Inferior parietal cortex (tissue), 1 donor: ENCODE data around the gene RPL7L1.

Experiments used
- DNase-seq: peaks from one replicate; pipeline ENCODE4 v3.0.0-alpha.2; 2016; ENCODE audit errors: extremely low spot score

The RPL7L1 gene

GRCh38 chr6:42932412-42932811, 53.0 kb downstream of the RPL7L1 start:
- DNase-seq, result no peak

- DNase-seq, result no peak
These were observed 53.8 kb downstream of the RPL7L1 start for GRCh38 chr6:42933205-42933604.

- no peak for DNase-seq
These were observed 55.9 kb downstream of the RPL7L1 start for GRCh38 chr6:42935322-42935721.

GRCh38 chr6:42936398-42936797, 57.0 kb downstream of the RPL7L1 start:
- no peak for DNase-seq

GRCh38 chr6:42937548-42938427, 58.4 kb downstream of the RPL7L1 start:
- no peak for DNase-seq

GRCh38 chr6:42938428-42938796, 59.0 kb downstream of the RPL7L1 start:
- DNase-seq, result no peak

GRCh38 chr6:42938987-42939809, 59.8 kb downstream of the RPL7L1 start:
- DNase-seq, result no peak
